CD4-positive, alpha-beta T cell treated with Interleukin-4 for 4 hours (primary cell): ENCODE results near the gene TMEM255B.

Experiments
- DNase-seq: peaks from one replicate; pipeline ENCODE4 v3.0.0-alpha.2; 2020

TMEM255B gene

DNA sequence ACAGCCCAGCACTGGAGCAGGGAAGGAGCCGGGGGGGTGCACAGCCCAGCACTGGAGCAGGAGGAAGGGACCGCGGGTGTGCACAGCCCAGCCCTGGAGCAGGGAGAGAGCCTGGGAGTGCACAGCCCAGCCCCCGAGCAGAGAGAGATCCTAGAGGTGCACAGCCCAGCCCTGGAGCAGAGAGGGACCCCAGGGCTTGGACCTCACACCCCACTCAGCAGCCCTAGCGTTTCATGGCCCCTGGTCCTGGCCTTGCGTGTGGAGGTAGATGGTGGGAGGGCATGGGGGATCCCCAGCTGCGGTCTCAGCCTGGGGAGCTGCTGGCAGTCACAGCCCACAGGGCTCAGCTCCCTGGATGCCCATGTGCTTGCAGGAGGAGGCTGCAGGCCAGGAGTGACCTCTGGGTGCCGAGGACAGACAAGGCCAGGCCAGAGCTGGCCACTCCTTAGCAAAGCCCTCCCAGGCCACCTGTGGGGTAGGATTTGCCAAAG lies 79.7 kb downstream of the TMEM255B start:
- no peak for DNase-seq

GRCh38 chr13:113839536-113840204 lies 80.6 kb downstream of the TMEM255B start:
- no peak for DNase-seq

DNA sequence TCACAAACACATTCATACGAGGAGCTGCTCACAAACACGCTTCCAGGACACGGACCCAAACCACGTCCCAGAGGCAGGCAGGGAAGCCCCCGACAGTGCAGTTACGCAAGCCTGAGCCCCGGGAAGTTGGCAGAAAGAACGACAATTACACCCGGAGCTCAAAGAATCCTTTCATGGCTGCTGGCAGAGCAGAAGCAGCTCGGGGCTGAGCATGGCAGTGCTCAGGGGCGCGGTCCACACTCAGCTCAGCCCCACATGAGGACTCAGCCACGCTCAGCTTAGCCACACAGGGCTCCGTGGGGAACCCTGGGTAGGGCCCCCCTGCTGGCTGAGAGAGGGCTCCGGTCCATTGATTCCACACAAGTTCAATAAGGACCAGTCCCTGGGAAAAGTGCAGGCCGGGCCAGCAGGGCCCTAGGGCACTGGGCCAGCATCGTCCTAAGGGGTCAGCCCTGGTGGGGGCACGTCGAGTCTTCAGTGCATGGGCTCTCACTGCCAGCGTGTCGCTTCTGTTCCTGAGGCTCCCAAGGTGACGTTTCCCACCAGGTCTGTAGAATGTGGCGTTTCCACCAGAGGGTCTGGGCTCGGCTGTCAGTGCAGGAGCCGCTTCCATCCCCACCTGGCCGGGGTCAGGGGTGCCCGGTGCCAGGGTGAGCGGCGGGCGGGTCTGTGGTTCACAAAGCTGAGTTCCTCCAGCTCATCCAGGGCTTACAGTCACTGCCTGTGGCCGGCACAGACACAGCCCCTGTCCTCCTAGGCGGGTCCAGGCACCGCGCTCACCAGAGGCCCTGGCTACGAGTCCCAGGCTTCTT lies 81.7 kb downstream of the TMEM255B start:
- DNase-seq: no peak

- DNase-seq: no peak
Observed at GRCh38 chr13:113841353-113841650, 82.3 kb downstream of the TMEM255B start.

DNA sequence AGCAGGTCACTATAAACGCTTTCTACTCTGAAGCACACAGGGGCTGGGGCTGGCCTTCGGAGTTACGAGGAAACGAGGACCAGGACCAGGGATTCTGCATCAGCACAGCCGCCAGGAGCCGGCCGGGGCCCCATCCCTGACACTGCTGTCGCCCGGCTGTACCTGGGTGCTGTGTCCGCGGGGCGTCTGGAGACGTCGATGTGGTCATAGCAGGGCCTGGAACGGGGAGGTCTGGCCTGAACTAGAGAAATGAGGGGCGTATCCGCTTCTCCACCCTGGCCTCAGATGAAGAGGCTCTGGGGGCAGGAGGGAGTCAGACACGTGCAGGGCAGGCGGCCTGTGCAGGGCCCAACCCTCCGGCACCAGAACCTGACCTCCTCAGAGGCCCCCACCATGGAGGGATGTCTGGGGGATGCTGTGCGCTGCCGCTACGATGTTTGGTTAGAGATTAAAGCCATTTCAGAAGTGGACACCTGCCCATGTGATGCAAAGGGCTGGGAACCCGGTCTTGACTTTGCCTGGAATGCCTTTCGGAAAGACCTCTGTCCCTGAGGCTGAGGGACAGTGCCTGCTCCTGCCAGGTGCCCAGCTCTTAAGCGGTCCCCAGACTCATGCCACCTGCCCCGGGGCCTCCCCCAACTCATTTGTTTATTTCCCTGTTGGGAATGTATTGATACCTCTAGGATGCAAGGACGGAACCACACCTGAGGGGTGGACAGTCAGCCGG lies 83.5 kb downstream of the TMEM255B start:
- DNase-seq: no peak

DNA sequence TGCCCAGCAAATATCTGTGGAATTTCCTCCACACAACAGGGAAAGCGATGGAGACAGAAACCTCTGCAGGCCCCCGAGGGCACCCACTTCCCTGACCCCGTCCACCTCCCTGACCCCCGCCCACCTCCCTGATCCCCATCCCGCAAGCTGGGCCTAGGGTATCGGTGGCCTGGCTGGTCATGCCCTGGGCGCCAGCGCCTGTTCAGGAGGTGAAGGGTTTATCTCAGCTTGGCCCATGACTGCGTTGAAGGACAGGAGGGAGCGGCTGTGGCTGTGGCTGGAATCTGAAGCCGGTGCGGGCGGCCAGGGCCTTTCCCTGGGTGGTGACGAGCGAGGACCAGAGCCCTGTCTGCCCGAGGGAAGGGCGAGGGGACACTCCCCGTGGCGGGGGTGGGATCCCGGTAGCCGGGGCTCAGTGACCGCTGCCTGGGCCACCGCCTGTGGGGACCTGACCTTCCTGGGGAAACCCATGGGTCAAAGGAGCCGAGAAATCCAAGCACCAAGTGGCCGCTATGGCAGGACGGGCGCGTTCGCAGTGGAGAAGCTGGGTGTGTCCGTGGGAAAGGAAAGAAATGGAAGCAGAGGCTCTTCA lies 84.1 kb downstream of the TMEM255B start:
- no peak for DNase-seq

DNA sequence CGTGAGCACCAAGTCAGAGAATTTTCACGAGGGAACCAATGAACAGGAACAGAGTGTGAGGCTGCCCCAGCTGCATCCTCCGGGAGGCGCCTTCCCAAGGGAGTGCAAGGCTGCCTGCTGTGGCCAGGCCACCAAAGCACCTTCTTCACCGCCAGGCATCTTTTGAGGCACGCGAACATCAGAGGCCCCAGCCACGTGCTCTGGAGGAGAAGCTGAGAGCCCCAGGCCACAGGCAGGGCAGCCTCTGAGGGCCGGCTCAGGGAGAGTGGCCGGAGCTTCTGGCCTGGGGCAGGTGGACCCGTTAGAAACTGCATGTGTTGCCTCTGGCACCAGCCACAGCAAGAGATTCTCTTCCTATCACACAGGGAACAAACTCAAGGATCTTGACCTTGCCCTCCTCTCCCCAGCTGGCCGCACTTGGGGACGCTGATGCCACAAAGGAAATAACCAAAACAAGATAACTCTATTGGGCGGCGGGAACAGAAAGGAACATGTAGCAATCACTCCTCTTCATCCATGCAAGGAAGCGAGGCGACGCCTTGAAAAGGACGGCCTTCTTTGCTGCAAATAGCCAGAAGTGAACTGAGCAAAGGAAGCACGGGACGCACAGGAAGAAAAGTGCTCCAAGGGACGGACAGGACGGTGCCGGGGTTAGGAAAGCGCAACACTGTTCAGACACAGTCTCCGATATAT lies 85.0 kb downstream of the TMEM255B start:
- DNase-seq: no peak

DNA sequence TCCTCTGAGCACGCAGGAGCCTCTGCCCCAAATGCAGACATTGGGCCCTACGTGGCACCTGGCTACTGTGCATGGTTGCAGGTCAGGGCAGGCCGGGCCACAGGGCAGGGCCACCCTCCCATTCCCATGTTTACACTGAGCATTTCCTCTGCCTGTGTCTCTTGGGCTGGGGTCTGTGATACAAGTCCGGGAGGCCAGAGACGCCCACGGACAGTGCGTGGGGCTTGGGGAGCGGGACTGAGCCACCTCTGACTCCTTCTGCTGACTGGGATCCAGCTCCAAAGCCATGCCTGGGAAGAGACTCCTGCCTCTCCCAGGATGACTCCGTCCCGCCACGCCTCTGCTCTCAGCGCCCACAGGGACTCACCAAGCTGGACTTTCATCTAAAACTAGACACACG lies 86.0 kb downstream of the TMEM255B start:
- DNase-seq: no peak

DNA sequence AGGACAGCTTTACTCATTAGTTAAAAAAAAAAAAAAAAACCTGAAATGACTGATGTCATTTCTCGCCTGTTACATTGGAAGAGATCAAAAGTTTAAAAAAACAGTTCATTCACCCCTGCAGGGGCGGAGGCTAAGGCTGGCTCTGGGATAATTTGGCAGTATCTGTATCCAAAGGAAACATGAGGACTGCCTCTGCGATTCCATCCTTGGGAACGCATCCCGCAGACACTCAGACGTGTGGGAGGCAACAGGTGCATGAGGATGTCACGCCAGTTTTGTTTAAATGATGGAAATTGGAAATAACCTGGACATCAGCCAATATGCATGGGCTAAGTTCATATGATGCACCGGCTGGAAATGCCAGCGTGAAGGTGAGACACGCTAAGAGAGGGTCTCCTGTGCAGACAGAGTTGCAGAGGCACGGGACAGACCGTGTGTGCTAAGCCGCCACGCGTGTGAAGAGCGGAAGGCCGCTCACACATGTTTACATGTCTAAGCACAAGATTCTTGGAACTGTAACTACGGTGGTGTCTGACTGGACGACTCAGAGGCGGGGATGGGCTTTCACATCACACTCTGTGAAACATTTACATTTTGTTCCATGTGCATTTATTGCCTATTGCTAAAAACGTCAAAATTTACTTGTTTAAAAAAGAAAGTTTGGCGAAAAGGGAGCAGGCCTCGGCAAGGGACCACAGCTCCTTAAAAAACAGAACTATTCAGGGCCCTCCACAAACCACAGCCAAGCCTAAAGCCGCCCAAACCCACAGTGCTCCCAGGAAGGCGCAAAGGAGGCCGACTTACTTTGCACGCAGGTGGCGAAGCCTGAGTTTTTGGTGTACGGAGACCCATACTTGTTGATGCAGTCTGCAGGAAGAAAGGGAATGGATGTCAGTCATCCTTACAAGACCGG lies 87.0 kb downstream of the TMEM255B start:
- no peak for DNase-seq

DNA sequence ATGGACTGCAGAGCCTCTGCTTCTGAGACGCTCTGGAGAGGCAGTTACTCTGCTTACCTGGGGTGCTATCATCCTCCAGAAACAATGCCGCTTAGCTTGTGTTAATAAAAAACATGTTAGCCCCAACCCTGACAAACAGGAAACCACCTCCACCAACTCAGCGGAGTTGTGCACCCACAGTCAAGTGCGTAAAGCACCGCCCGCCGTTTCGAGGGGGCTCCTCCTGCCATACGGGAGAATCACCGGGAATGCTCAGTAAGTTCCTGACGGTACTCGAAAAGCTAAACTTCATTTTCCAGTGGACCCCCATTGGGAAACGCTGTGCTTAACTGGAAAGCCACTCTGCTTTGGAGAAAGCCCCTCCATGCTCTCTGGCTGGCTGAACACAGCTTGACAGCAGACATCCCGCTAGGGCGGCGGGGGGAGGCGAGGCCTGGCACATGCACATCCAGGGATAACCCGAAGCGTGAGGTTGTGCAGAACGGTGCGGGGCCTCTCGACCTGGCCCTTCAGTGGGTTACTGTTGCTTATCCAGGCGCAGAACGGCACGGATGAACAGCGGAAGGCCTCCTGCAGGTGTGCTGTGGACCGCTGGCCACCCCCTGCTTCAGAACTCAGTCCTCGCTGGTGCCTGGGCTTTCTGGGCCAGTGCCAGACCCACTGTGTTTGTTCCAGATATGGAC lies 87.8 kb downstream of the TMEM255B start:
- DNase-seq: peak; percentile 43

- no peak for DNase-seq
Observed at GRCh38 chr13:113848020-113848419, 89.0 kb downstream of the TMEM255B start.

DNA sequence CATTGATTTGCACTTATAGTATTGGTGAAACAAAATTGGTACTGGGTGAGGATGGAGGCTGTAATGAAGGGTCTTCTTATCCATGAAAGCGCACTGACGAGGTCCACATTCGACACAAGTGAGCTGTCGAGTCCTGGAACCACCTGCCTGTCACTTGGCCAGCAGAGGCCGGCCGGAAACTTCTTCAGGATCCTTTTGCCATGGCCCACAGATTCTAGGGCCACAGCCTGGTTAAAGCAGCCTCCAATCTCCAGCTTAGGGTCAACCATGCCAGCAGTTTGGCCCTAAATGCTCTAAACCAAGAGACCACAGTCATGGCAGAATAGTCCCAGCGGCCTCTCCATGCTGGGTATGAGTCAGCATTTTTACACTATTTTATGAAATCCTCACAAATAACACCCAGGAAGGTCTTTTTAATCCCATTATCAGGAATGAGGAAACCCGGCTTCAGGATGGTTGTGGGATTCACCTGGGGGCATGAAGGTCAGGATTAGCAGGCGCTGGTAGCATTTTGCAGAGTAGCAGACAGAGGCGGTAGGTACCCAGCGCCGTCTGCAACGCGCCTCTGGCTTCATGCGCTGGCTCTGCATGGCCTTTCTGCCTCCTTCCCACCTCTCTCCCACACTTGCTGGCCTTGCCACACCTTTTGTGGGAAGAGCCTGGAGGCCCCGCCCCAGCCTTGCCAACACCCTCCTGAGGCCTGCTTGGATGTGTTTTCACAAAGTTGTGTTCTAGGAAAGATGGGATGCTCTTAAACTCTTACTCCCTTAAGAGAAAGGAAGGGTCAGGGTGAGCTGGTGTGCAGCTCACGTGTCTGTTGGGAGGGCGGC lies 89.6 kb downstream of the TMEM255B start:
- DNase-seq: no peak

GRCh38 chr13:113849546-113849945 lies 90.5 kb downstream of the TMEM255B start:
- no peak for DNase-seq

GRCh38 chr13:113849981-113850721 lies 91.1 kb downstream of the TMEM255B start:
- DNase-seq: no peak

GRCh38 chr13:113850722-113851479 lies 91.9 kb downstream of the TMEM255B start:
- no peak for DNase-seq

DNA sequence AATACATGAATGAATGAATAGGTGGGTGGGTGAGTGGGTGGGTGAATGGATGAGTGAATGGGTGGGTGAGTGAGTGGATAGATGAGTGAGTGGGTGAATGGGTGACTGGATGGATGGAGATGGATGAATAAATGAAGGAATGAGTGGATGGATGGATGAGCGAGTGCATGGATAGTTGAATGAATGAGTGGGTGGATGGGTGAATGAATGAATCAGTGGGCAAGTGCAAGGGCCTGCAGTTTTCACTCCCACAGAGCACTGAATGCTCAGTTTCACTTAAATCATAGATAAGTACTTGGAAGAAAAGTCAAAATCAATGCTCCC lies 92.4 kb downstream of the TMEM255B start:
- DNase-seq: no peak

GRCh38 chr13:113851826-113852535 lies 93.0 kb downstream of the TMEM255B start:
- no peak for DNase-seq
